PC-3 (cell line): ENCODE results near the gene USH2A. TPM values are rescaled to one million over a fixed set of nuclear protein-coding genes. Genes with fewer than 3 reads are reported as not detected.

Experiments
- ATAC-seq: fragments of 200-7000 bp; cut with Tn5 transposase; 2 replicates; pipeline ENCODE4 v1.9.1; 2020; ENCODE audit warnings: mild to moderate bottlenecking, moderate library complexity
- BruUV-seq: library from RNA; stranded (reverse); fragments of 400-500 nt; replicated peaks from 2 replicates; lab custom pipeline; 2021; lab: Mats Ljungman, UMichigan
- CTCF ChIA-PET: fragments of 300-600 bp; sonication (Branson Sonifier 250); formaldehyde crosslinking; loops from one replicate; lab custom pipeline; 2022; ENCODE audit warnings: antibody characterized with exemption; lab: Charles Lee
- POLR2A ChIA-PET: fragments of 300-600 bp; sonication (Branson Sonifier 250); formaldehyde crosslinking; loops from one replicate; lab custom pipeline; 2022; ENCODE audit warnings: antibody characterized with exemption; ENCODE audit not compliant: unreplicated experiment; lab: Charles Lee
- DNase-seq: peaks from one replicate; pipeline ENCODE4 v3.0.0-alpha.2; 2015
- H2AFZ ChIP-seq: fragments of 300-600 bp; sonication (generic); 2 replicates; pipeline ENCODE4 v1.6.0; 2016; ENCODE audit warnings: antibody characterized with exemption, low read length
- H3F3A ChIP-seq: fragments of 300-600 bp; sonication (generic); one replicate; pipeline ENCODE4 v1.6.0; 2017; ENCODE audit warnings: antibody characterized with exemption, low read length, control low read depth, mild to moderate bottlenecking; ENCODE audit not compliant: unreplicated experiment
- H3K27ac ChIP-seq: fragments of 300-600 bp; sonication (generic); 2 replicates; pipeline ENCODE4 v1.5.1; 2016; ENCODE audit warnings: mild to moderate bottlenecking, low read length
- H3K27me3 ChIP-seq: fragments of 300-600 bp; sonication (generic); 2 replicates; pipeline ENCODE4 v1.6.1; 2016; ENCODE audit warnings: low read length, mixed read lengths
- H3K36me3 ChIP-seq: fragments of 300-600 bp; sonication (generic); 2 replicates; pipeline ENCODE4 v1.6.1; 2016; ENCODE audit warnings: low read depth, mixed run types, low read length, mixed read lengths
- H3K4me1 ChIP-seq: fragments of 300-600 bp; sonication (generic); 2 replicates; pipeline ENCODE4 v1.5.1; 2016; ENCODE audit warnings: low read length; ENCODE audit not compliant: insufficient read depth
- H3K4me2 ChIP-seq: fragments of 300-600 bp; sonication (generic); 2 replicates; pipeline ENCODE4 v1.6.0; 2016; ENCODE audit warnings: low read length
- H3K4me3 ChIP-seq: fragments of 300-600 bp; sonication (generic); 2 replicates; pipeline ENCODE4 v1.5.1; 2016; ENCODE audit warnings: mild to moderate bottlenecking, low read length, mixed read lengths
- H3K79me2 ChIP-seq: fragments of 300-600 bp; sonication (generic); 2 replicates; pipeline ENCODE4 v1.6.1; 2017; ENCODE audit warnings: low read length, mixed read lengths
- H3K9ac ChIP-seq: fragments of 300-600 bp; sonication (generic); 2 replicates; pipeline ENCODE4 v1.6.0; 2016; ENCODE audit warnings: mild to moderate bottlenecking, low read length
- H3K9me2 ChIP-seq: fragments of 300-600 bp; sonication (generic); replicated peaks from 2 replicates; pipeline ENCODE4 v1.6.1; 2016; ENCODE audit warnings: mixed run types, low read length, mixed read lengths
- H3K9me3 ChIP-seq: fragments of 300-600 bp; sonication (generic); 2 replicates; pipeline ENCODE4 v1.6.1; 2016; ENCODE audit warnings: low read length, mixed read lengths
- H4K20me1 ChIP-seq: fragments of 300-600 bp; sonication (generic); 2 replicates; pipeline ENCODE4 v1.6.1; 2016; ENCODE audit warnings: low read length, mixed read lengths
- CTCF ChIP-seq: fragments of 300-600 bp; sonication (generic); conservative IDR thresholded peaks from 2 replicates; pipeline ENCODE4 v1.5.1; 2017; ENCODE audit warnings: antibody characterized with exemption, low read depth, mild to moderate bottlenecking, low read length
- EZH2 ChIP-seq: fragments of 300-600 bp; sonication (generic); IDR thresholded peaks from one replicate; pipeline ENCODE4 v1.6.1; 2017; ENCODE audit warnings: antibody characterized with exemption, mild to moderate bottlenecking, low read length; ENCODE audit not compliant: unreplicated experiment
- EZH2phosphoT487 ChIP-seq: fragments of 300-600 bp; sonication (generic); IDR thresholded peaks from 2 replicates; pipeline ENCODE4 v1.6.1; 2018; ENCODE audit warnings: mild to moderate bottlenecking, antibody characterized with exemption, low read length, borderline replicate concordance
- intact Hi-C: fragments of 100-400 bp; cut with micrococcal nuclease; formaldehyde crosslinking; loops from 2 replicates; pipeline ENCODE4 v1.9.0; 2023
- total RNA-seq: library from RNA; depleted of rRNA; stranded (reverse); fragments of >200 nt; gene quantifications from 2 replicates; pipeline ENCODE4 v1.2.3, GENCODE V29; 2014

USH2A gene
- total RNA-seq, 1 experiment from 2014 or later = not detected

- POLR2A ChIA-PET = no interaction called here
These were observed 349.3 kb downstream of the USH2A start for GRCh38 chr1:216073793-216074595.

GRCh38 chr1:216071262-216071661 lies 352.0 kb downstream of the USH2A start:
- H3K9me3 ChIP-seq = no peaks in the 10 kb centered on the region
- BruUV-seq = no TSS peak
- no peaks in the 10 kb centered on the region for H3K36me3 ChIP-seq
- H3K4me3 ChIP-seq = no peak overlapping the region
- H3F3A ChIP-seq = no peaks in the 10 kb centered on the region
- H3K79me2 ChIP-seq = no peaks in the 10 kb centered on the region
- DNase-seq (no peak), ATAC-seq (peak; percentile 44)
- no peak overlapping the region for H3K4me2 ChIP-seq
- H3K4me1 ChIP-seq = 0 out of 2 replicates have a peak, but pooled peaks cover 7% of the 10 kb centered on the region
- no peak overlapping the region for H2AFZ ChIP-seq
- no peaks in the 10 kb centered on the region for H4K20me1 ChIP-seq
- no peaks in the 10 kb centered on the region for H3K9me2 ChIP-seq
- POLR2A ChIA-PET = no interaction called here
- peaks cover 45% of the 10 kb centered on the region for H3K27me3 ChIP-seq
- intact Hi-C loops = no loop called here
- no peak overlapping the region for H3K27ac ChIP-seq
- CTCF ChIA-PET = no interaction called here
- H3K9ac ChIP-seq = no peak overlapping the region
- TF ChIP-seq EZH2phosphoT487 (no peak), CTCF (no peak), EZH2 (no peak)

More at GRCh38 chr1:216073793-216074595, 349.3 kb downstream of the USH2A start:
- H3K4me1 ChIP-seq = 0 out of 2 replicates have a peak, but pooled peaks cover 7% of the 10 kb centered on the region
- H2AFZ ChIP-seq = no peak overlapping the region
- H3K27ac ChIP-seq = no peak overlapping the region
- H3K4me3 ChIP-seq = no peak overlapping the region
- no peaks in the 10 kb centered on the region for H3K79me2 ChIP-seq
- no peak overlapping the region for H3K9ac ChIP-seq
- no peak for DNase-seq
- no peaks in the 10 kb centered on the region for H3K36me3 ChIP-seq
- intact Hi-C loops = no loop called here
- no peaks in the 10 kb centered on the region for H4K20me1 ChIP-seq
- TF ChIP-seq CTCF (no peak), EZH2phosphoT487 (no peak), EZH2 (no peak)
- no peak for ATAC-seq
- peaks cover 40% of the 10 kb centered on the region for H3K27me3 ChIP-seq
- H3K9me3 ChIP-seq = no peaks in the 10 kb centered on the region
- no peaks in the 10 kb centered on the region for H3F3A ChIP-seq
- BruUV-seq = no TSS peak
- CTCF ChIA-PET = no interaction called here
- no peak overlapping the region for H3K4me2 ChIP-seq
- no peaks in the 10 kb centered on the region for H3K9me2 ChIP-seq

GRCh38 chr1:216064643-216065042 lies 358.6 kb downstream of the USH2A start:
- Histone ChIP-seq H3K9ac (no peak overlapping the region), H3K4me2 (no peak overlapping the region), H4K20me1 (no peaks in the 10 kb centered on the region), H3K36me3 (no peaks in the 10 kb centered on the region), H3K4me3 (no peak overlapping the region), H3K9me3 (no peaks in the 10 kb centered on the region), H2AFZ (no peak overlapping the region), H3K9me2 (no peaks in the 10 kb centered on the region), H3K4me1 (no peaks in the 10 kb centered on the region), H3F3A (no peaks in the 10 kb centered on the region), H3K27ac (no peak overlapping the region), H3K27me3 (peaks cover 33% of the 10 kb centered on the region), H3K79me2 (no peaks in the 10 kb centered on the region)
- ATAC-seq (no peak), DNase-seq (no peak)
- TF ChIP-seq CTCF = no peak
- no peak for TF ChIP-seq EZH2
- TF ChIP-seq EZH2phosphoT487 = no peak
- ChIA-PET CTCF (no interaction called here), POLR2A (no interaction called here)
- no TSS peak for BruUV-seq
- intact Hi-C loops = no loop called here
